SK-N-SH treated with all-trans-retinoic acid at 6 μM for 48 hours (cell line): ENCODE data around the gene CIPC.

ENCODE experiments used
- ATAC-seq: fragments of 200-7000 bp; cut with Tn5 transposase; 3 replicates; pipeline ENCODE4 v1.9.1; 2020; ENCODE audit warnings: mild to moderate bottlenecking, moderate library complexity
- ARNTL ChIP-seq: fragments of 450-650 bp; formaldehyde crosslinking; IDR thresholded peaks from 2 replicates; pipeline ENCODE4 v1.5.0; 2020; ENCODE audit warnings: low read depth, mild to moderate bottlenecking, moderate library complexity, borderline replicate concordance
- BACH2 ChIP-seq: fragments of 250-450 bp; sonication (Bioruptor Pico); IDR thresholded peaks from 2 replicates; pipeline ENCODE4 v1.9.0; 2021; ENCODE audit warnings: mild to moderate bottlenecking, borderline replicate concordance
- CSDC2 ChIP-seq: fragments of 250-450 bp; sonication (Bioruptor Pico); IDR thresholded peaks from 2 replicates; pipeline ENCODE4 v1.5.0; 2020; ENCODE audit warnings: mild to moderate bottlenecking, moderate library complexity
- ESRRG ChIP-seq: fragments of 250-450 bp; sonication (Bioruptor Pico); IDR thresholded peaks from 2 replicates; pipeline ENCODE4 v1.6.1; 2021; ENCODE audit warnings: mild to moderate bottlenecking
- GLIS3 ChIP-seq: fragments of 250-450 bp; sonication (Bioruptor Pico); IDR thresholded peaks from 2 replicates; pipeline ENCODE4 v1.5.0; 2020; ENCODE audit warnings: mild to moderate bottlenecking, moderate library complexity
- OSR1 ChIP-seq: fragments of 250-450 bp; sonication (Bioruptor Pico); IDR thresholded peaks from 2 replicates; pipeline ENCODE4 v1.8.0; 2022; ENCODE audit warnings: moderate library complexity, mild to moderate bottlenecking, inconsistent platforms
- PATZ1 ChIP-seq: fragments of 250-450 bp; sonication (Bioruptor Pico); IDR thresholded peaks from 2 replicates; pipeline ENCODE4 v1.8.0; 2020; ENCODE audit warnings: mild to moderate bottlenecking, moderate library complexity, borderline replicate concordance
- PPARA ChIP-seq: fragments of 250-450 bp; sonication (Bioruptor Pico); IDR thresholded peaks from 2 replicates; pipeline ENCODE4 v1.5.0; 2020; ENCODE audit warnings: mild to moderate bottlenecking, borderline replicate concordance
- RARB ChIP-seq: fragments of 250-450 bp; sonication (Bioruptor Pico); IDR thresholded peaks from 2 replicates; pipeline ENCODE4 v1.8.0; 2021; ENCODE audit warnings: mild to moderate bottlenecking, moderate library complexity
- SNAI2 ChIP-seq: fragments of 250-450 bp; sonication (Bioruptor Pico); IDR thresholded peaks from 2 replicates; pipeline ENCODE4 v1.5.0; 2020; ENCODE audit warnings: mild to moderate bottlenecking, moderate library complexity
- TCF4 ChIP-seq: fragments of 250-450 bp; sonication (Bioruptor Pico); IDR thresholded peaks from 2 replicates; pipeline ENCODE4 v1.8.0; 2021; ENCODE audit warnings: mild to moderate bottlenecking, moderate library complexity, borderline replicate concordance
- TOX ChIP-seq: fragments of 250-450 bp; sonication (Bioruptor Pico); IDR thresholded peaks from 2 replicates; pipeline ENCODE4 v1.8.0; 2021; ENCODE audit warnings: mild to moderate bottlenecking, moderate library complexity, borderline replicate concordance
- ZC3H10 ChIP-seq: fragments of 250-450 bp; sonication (Bioruptor Pico); IDR thresholded peaks from 2 replicates; pipeline ENCODE4 v1.5.1; 2021; ENCODE audit warnings: mild to moderate bottlenecking, moderate library complexity
- ZFP3 ChIP-seq: fragments of 250-450 bp; sonication (Bioruptor Pico); IDR thresholded peaks from 2 replicates; pipeline ENCODE4 v1.5.0; 2020; ENCODE audit warnings: mild to moderate bottlenecking, moderate library complexity
- ZFP30 ChIP-seq: fragments of 450-650 bp; formaldehyde crosslinking; IDR thresholded peaks from 2 replicates; pipeline ENCODE4 v1.5.0; 2022; ENCODE audit warnings: mild to moderate bottlenecking, moderate library complexity
- ZNF565 ChIP-seq: fragments of 450-650 bp; formaldehyde crosslinking; conservative IDR thresholded peaks from 2 replicates; pipeline ENCODE4 v1.5.0; 2020; ENCODE audit warnings: low read depth, mild to moderate bottlenecking, moderate library complexity
- TF ChIP-seq, protein P1 (sequence below): fragments of 250-450 bp; sonication (Bioruptor Pico); IDR thresholded peaks from 2 replicates; pipeline ENCODE4 v1.8.0; 2021; ENCODE audit warnings: low read depth, mild to moderate bottlenecking, moderate library complexity, borderline replicate concordance
- TF ChIP-seq, protein P2 (sequence below): fragments of 250-450 bp; sonication (Bioruptor Pico); IDR thresholded peaks from 2 replicates; pipeline ENCODE4 v1.5.1; 2020; ENCODE audit warnings: low read depth, mild to moderate bottlenecking, moderate library complexity
- TF ChIP-seq, protein P3 (sequence below): fragments of 250-450 bp; sonication (Bioruptor Pico); IDR thresholded peaks from 2 replicates; pipeline ENCODE4 v1.5.0; 2020; ENCODE audit warnings: mild to moderate bottlenecking, moderate library complexity

CIPC gene

DNA sequence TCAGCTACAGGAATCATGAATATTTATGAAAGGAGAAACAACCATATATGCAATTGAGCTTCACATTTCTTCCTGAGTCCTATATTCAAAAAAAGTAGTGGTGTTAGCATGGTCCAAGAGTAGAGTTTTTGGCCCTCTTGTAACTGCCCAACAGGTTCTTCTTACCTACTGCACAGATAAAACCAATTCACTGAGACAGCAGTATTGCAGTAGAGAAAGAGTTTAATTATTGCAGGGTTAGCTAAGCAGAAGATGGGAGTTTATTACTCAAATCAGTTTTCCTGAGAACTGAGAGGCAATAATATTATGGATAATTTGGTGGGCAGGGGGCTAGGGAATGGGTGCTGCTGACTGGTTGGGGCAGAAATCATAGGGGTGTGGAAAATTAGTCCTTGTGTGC, 6.5 kb upstream of the CIPC start:
- ATAC-seq = no peak
- TF ChIP-seq PATZ1 (no peak), GLIS3 (no peak), ZFP3 (CRISPR knock-in tag) (no peak), TCF4 (CRISPR knock-in tag) (no peak), ZC3H10 (no peak)
- TF ChIP-seq, protein P1, sequence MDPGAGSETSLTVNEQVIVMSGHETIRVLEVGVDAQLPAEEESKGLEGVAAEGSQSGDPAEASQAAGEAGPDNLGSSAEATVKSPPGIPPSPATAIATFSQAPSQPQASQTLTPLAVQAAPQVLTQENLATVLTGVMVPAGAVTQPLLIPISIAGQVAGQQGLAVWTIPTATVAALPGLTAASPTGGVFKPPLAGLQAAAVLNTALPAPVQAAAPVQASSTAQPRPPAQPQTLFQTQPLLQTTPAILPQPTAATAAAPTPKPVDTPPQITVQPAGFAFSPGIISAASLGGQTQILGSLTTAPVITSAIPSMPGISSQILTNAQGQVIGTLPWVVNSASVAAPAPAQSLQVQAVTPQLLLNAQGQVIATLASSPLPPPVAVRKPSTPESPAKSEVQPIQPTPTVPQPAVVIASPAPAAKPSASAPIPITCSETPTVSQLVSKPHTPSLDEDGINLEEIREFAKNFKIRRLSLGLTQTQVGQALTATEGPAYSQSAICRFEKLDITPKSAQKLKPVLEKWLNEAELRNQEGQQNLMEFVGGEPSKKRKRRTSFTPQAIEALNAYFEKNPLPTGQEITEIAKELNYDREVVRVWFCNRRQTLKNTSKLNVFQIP = no peak
- TF ChIP-seq, protein P2, sequence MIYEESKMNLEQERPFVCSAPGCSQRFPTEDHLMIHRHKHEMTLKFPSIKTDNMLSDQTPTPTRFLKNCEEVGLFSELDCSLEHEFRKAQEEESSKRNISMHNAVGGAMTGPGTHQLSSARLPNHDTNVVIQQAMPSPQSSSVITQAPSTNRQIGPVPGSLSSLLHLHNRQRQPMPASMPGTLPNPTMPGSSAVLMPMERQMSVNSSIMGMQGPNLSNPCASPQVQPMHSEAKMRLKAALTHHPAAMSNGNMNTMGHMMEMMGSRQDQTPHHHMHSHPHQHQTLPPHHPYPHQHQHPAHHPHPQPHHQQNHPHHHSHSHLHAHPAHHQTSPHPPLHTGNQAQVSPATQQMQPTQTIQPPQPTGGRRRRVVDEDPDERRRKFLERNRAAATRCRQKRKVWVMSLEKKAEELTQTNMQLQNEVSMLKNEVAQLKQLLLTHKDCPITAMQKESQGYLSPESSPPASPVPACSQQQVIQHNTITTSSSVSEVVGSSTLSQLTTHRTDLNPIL (CRISPR knock-in tag) = no peak
- TF ChIP-seq, all 23 proteins: peak for 0

DNA sequence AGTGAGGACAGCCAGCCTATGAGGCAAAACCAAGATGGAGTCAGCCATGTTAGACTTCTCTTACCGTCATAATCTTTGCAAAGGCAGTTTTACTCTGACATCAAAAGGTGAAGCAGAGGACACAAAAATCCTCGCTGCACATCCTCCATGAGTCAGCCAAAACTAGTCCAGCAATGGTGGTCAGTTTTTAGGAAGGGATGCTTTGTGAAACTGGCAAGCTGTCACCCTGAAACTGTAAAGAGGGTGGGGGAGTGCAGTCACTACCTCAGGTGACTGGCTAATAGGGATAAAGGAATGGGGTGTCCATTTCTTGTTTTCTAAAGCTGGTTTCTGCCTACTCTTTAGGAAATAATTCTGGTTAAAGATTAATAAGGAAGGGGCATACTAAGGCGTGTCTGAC, 5.4 kb upstream of the CIPC start:
- TF ChIP-seq ZFP3 (CRISPR knock-in tag) = no peak
- no peak for TF ChIP-seq PPARA (CRISPR knock-in tag)
- TF ChIP-seq ARNTL (CRISPR knock-in tag) = no peak
- TF ChIP-seq ESRRG (CRISPR knock-in tag) = no peak
- no peak for TF ChIP-seq PATZ1
- TF ChIP-seq ZNF565 = no peak
- TF ChIP-seq TOX (CRISPR knock-in tag) = no peak

GRCh38 chr14:77094672-77095284, 3.3 kb upstream of the CIPC start:
- TF ChIP-seq GLIS3 (no peak), PPARA (CRISPR knock-in tag) (no peak), ZFP30 (CRISPR knock-in tag) (no peak), BACH2 (CRISPR knock-in tag) (no peak), SNAI2 (CRISPR knock-in tag) (no peak), ESRRG (CRISPR knock-in tag) (no peak), TCF4 (CRISPR knock-in tag) (no peak), RARB (CRISPR knock-in tag) (no peak), OSR1 (no peak), CSDC2 (no peak), ZFP3 (CRISPR knock-in tag) (no peak), TOX (CRISPR knock-in tag) (no peak), ARNTL (CRISPR knock-in tag) (no peak), PATZ1 (no peak)
- TF ChIP-seq, protein P3, sequence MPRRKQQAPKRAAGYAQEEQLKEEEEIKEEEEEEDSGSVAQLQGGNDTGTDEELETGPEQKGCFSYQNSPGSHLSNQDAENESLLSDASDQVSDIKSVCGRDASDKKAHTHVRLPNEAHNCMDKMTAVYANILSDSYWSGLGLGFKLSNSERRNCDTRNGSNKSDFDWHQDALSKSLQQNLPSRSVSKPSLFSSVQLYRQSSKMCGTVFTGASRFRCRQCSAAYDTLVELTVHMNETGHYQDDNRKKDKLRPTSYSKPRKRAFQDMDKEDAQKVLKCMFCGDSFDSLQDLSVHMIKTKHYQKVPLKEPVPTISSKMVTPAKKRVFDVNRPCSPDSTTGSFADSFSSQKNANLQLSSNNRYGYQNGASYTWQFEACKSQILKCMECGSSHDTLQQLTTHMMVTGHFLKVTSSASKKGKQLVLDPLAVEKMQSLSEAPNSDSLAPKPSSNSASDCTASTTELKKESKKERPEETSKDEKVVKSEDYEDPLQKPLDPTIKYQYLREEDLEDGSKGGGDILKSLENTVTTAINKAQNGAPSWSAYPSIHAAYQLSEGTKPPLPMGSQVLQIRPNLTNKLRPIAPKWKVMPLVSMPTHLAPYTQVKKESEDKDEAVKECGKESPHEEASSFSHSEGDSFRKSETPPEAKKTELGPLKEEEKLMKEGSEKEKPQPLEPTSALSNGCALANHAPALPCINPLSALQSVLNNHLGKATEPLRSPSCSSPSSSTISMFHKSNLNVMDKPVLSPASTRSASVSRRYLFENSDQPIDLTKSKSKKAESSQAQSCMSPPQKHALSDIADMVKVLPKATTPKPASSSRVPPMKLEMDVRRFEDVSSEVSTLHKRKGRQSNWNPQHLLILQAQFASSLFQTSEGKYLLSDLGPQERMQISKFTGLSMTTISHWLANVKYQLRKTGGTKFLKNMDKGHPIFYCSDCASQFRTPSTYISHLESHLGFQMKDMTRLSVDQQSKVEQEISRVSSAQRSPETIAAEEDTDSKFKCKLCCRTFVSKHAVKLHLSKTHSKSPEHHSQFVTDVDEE (CRISPR knock-in tag) = no peak
- TF ChIP-seq, protein P1 = no peak
- TF ChIP-seq, protein P2 (CRISPR knock-in tag) = no peak
- TF ChIP-seq, all 23 proteins: peak for 0
- ATAC-seq = no peak

More for the DNA sequence above, 5.4 kb upstream of the CIPC start:
- ATAC-seq = no peak
